ENCODE data around the gene POLD3.

Gene POLD3

DNA sequence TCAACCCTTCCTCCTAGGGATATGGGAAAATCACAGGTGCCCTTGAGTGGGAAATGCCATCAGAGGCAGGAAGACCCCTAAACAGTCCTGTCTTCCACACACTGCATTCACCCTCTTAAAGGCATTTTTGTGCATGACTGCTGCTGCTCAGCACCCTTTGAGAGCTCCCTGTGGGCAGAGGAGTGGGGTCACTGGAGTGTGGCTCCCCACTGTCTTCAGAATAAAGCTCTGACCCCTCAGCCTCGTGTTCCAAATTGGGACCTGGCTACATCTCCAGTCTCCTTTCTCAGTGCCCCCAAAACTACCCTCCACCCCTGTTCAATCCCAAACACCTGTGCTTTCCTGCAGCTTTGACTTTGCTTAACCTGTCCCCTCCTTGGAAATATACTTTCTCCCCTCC is 92.3 kb downstream of the POLD3 start:
- peak in 2 of 10 donors; percentile 6 to 15 for DNase-seq
- intact Hi-C loops (cut with DNase I): no loop called here

- intact Hi-C loops (cut with DNase I): no loop called here
- no peak for DNase-seq
These were observed 93.0 kb downstream of the POLD3 start for GRCh38 chr11:74685338-74685737.

GRCh38 chr11:74685905-74686304 is 93.5 kb downstream of the POLD3 start:
- DNase-seq: peak in 2 of 10 donors; percentile 58 to 89
- intact Hi-C loops (cut with DNase I): no loop called here

GRCh38 chr11:74686792-74687191 is 94.4 kb downstream of the POLD3 start:
- intact Hi-C loops (cut with DNase I): no loop called here
- peak in 2 of 10 donors; percentile 10 to 30 for DNase-seq

- intact Hi-C loops (cut with DNase I): no loop called here
- peak in 1 of 10 donors; percentile 8 for DNase-seq
These were observed 95.0 kb downstream of the POLD3 start for GRCh38 chr11:74687237-74688023.

GRCh38 chr11:74689666-74690065 is 97.3 kb downstream of the POLD3 start:
- peak in 1 of 10 donors; percentile 13 for DNase-seq
- intact Hi-C loops (cut with DNase I): no loop called here

GRCh38 chr11:74691755-74692154 is 99.4 kb downstream of the POLD3 start:
- DNase-seq: peak in 2 of 10 donors; percentile 8 to 32
- intact Hi-C loops (cut with DNase I): no loop called here

Data from posterior cingulate gyrus (tissue), 11 donors.